GM13977 (cell line): ENCODE data around the gene RBM48.

Experiments used
- DNase-seq: peaks from one replicate; pipeline ENCODE4 v3.0.0; 2012; ENCODE audit warnings: low spot score
- CTCF ChIP-seq: IDR thresholded peaks from 2 replicates; pipeline ENCODE4 v1.5.1; 2012; ENCODE audit warnings: mild to moderate bottlenecking, control low read depth; ENCODE audit not compliant: insufficient read depth; ENCODE audit errors: extremely low read depth, missing control alignments
- in situ Hi-C: fragments of 300-500 bp; cut with MboI; formaldehyde crosslinking; loops from one replicate; pipeline ENCODE4 v1.12.0; 2022; ENCODE audit warnings: low sequenced_read_pairs, low pct_unique_long_range_greater_than_20kb, mixed read lengths, inconsistent platforms; ENCODE audit not compliant: unreplicated experiment

RBM48 gene

GRCh38 chr7:92496876-92497275, 31.7 kb upstream of the RBM48 start:
- TF ChIP-seq CTCF = no peak
- no peak for DNase-seq
- in situ Hi-C loops = no loop called here

- in situ Hi-C loops = no loop called here
- DNase-seq = no peak
- TF ChIP-seq CTCF = no peak
These were observed 30.0 kb upstream of the RBM48 start for GRCh38 chr7:92498557-92498956.

- DNase-seq = no peak
- in situ Hi-C loops = no loop called here
- TF ChIP-seq CTCF = no peak
These were observed 24.8 kb upstream of the RBM48 start for GRCh38 chr7:92503767-92504166.

- TF ChIP-seq CTCF = no peak
- no peak for DNase-seq
- in situ Hi-C loops = no loop called here
These were observed 24.0 kb upstream of the RBM48 start for GRCh38 chr7:92504563-92504962.

- in situ Hi-C loops = no loop called here
- no peak for TF ChIP-seq CTCF
- no peak for DNase-seq
These were observed 22.2 kb upstream of the RBM48 start for GRCh38 chr7:92506363-92506762.

GRCh38 chr7:92508946-92509345, 19.6 kb upstream of the RBM48 start:
- DNase-seq = no peak
- TF ChIP-seq CTCF = no peak
- in situ Hi-C loops = no loop called here
